Measurements from ENCODE around the gene EFHC2. TPM values are rescaled to one million over a fixed set of nuclear protein-coding genes. Genes with fewer than 3 reads are reported as not detected.

EFHC2 gene
- total RNA-seq, 4 donors from 2014 or later: 5.1 to 16.1 (median 8.9) TPM

DNA sequence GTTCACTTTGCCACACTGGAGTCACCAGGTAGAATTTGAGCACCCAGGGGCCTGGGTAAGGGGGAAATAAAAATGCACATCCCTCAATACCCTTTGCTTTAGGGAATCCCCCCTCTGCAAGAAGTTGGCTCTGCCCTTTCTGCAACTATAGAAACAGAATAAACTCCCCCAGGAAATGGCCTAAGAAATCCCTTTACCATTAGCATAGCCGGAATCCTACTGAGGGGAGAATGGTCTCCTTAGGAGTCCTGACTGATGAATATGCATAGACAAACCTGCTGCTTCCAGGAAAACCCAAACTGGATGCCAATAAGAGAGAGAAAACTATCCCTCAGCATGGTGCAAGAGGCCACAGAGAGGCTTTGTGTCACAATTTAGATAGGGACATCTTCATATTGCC lies 11.0 kb downstream of the EFHC2 start:
- TF ChIP-seq EP300 (IDR thresholded peaks at IDR 0.05): no peak
- no peak for TF ChIP-seq POLR2AphosphoS5 (IDR thresholded peaks at IDR 0.05)
- TF ChIP-seq POLR2A (IDR thresholded peaks at IDR 0.05): no peak
- TF ChIP-seq, protein P1, sequence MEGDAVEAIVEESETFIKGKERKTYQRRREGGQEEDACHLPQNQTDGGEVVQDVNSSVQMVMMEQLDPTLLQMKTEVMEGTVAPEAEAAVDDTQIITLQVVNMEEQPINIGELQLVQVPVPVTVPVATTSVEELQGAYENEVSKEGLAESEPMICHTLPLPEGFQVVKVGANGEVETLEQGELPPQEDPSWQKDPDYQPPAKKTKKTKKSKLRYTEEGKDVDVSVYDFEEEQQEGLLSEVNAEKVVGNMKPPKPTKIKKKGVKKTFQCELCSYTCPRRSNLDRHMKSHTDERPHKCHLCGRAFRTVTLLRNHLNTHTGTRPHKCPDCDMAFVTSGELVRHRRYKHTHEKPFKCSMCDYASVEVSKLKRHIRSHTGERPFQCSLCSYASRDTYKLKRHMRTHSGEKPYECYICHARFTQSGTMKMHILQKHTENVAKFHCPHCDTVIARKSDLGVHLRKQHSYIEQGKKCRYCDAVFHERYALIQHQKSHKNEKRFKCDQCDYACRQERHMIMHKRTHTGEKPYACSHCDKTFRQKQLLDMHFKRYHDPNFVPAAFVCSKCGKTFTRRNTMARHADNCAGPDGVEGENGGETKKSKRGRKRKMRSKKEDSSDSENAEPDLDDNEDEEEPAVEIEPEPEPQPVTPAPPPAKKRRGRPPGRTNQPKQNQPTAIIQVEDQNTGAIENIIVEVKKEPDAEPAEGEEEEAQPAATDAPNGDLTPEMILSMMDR (IDR thresholded peaks at IDR 0.05): no peak
- no peak for DNase-seq (ENCODE audit: low spot score in 2 of 2)
- WGBS: 0% methylated on average over 1 of the region's 1 CpG
- Histone ChIP-seq H3K4me3 (no peak overlapping the region), H3K36me3 (no peaks in the 10 kb centered on the region), H3K27ac (no peak overlapping the region), H3K9me3 (no peaks in the 10 kb centered on the region), H3K27me3 (no peaks in the 10 kb centered on the region), H3K4me1 (no peaks in the 10 kb centered on the region)

DNA sequence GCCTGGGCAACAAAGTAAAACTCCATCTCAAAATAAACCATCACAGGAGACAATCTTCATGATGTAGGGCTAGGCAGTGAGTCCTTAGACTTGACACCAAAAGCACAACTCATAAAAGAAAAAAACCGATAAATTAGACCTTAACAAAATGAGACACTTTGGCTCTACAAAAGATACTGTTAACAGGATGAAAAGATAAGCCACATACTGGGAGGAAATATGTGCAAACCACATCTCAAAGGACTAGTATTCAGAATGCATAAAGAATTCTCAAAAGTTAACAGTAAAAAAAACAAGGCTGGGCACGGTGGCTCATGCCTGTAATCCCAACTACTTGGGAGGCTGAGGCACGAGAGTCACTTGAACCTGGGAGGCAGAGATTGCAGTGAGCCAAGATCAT lies 13.2 kb downstream of the EFHC2 start:
- 58% methylated on average over 3 of the region's 3 CpGs for WGBS
- no peak for TF ChIP-seq EP300 (IDR thresholded peaks at IDR 0.05)
- no peak overlapping the region for H3K4me3 ChIP-seq

DNA sequence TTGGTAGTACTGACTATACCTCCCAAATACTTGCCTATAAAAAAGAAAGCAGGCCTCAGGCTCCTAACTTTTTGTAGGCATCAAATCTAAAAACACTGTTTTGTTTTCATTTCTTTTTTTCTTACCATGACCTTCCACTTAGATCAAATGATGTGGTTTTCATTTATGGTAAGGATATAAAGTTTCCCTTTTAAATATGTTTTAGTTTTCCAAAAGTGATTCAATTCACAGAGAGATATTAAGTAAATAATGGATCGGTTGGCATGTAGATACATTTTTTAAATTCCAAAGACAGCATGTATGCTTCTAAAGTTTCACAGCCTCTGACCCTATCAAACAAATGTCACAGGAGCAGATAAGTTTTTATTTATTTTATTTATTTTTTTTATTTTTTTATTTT lies 23.9 kb downstream of the EFHC2 start:
- Histone ChIP-seq H3K9me3 (no peaks in the 10 kb centered on the region), H3K27me3 (no peaks in the 10 kb centered on the region), H3K4me1 (no peaks in the 10 kb centered on the region), H3K27ac (no peak overlapping the region), H3K36me3 (no peaks in the 10 kb centered on the region), H3K4me3 (no peak overlapping the region)
- no peak for DNase-seq (ENCODE audit: low spot score in 2 of 2)
- WGBS: 97% methylated on average over 1 of the region's 1 CpG
- TF ChIP-seq POLR2AphosphoS5 (IDR thresholded peaks at IDR 0.05): no peak
- TF ChIP-seq POLR2A (IDR thresholded peaks at IDR 0.05): no peak
- TF ChIP-seq, protein P1 (IDR thresholded peaks at IDR 0.05): no peak
- TF ChIP-seq EP300 (IDR thresholded peaks at IDR 0.05): no peak

More for the DNA sequence above, 13.2 kb downstream of the EFHC2 start:
- Histone ChIP-seq H3K36me3 (no peaks in the 10 kb centered on the region), H3K27me3 (no peaks in the 10 kb centered on the region), H3K4me1 (no peaks in the 10 kb centered on the region), H3K9me3 (no peaks in the 10 kb centered on the region), H3K27ac (no peak overlapping the region)
- DNase-seq (ENCODE audit: low spot score in 2 of 2): no peak

DNA sequence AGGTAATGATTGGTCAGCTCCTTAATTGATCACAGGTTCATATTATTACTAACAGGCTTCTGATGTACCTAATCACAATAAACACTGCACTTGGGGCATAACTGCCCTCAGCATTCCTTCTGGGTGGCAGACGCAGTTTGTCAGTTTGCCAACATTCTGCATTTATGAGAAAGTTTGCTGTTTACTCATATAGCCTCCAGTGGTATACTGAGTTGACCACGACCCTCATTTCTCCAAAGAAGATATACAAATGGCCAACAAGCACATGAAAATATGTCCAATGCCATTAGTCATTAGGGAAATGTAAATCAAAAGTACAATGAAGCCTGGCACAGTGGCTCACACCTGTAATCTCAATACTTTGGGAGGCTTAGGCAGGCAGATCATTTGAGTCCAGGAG lies 26.3 kb downstream of the EFHC2 start:
- no peaks in the 10 kb centered on the region for H3K4me1 ChIP-seq
- H3K4me3 ChIP-seq: no peak overlapping the region
- 69% methylated on average over 2 of the region's 2 CpGs for WGBS
- no peak overlapping the region for H3K27ac ChIP-seq
- H3K36me3 ChIP-seq: no peaks in the 10 kb centered on the region
- DNase-seq (ENCODE audit: low spot score in 2 of 2): no peak
- H3K9me3 ChIP-seq: no peaks in the 10 kb centered on the region
- H3K27me3 ChIP-seq: no peaks in the 10 kb centered on the region
- no peak for TF ChIP-seq POLR2AphosphoS5 (IDR thresholded peaks at IDR 0.05)
- TF ChIP-seq POLR2A (IDR thresholded peaks at IDR 0.05): no peak
- TF ChIP-seq, protein P1 (IDR thresholded peaks at IDR 0.05): no peak
- TF ChIP-seq EP300 (IDR thresholded peaks at IDR 0.05): no peak

DNA sequence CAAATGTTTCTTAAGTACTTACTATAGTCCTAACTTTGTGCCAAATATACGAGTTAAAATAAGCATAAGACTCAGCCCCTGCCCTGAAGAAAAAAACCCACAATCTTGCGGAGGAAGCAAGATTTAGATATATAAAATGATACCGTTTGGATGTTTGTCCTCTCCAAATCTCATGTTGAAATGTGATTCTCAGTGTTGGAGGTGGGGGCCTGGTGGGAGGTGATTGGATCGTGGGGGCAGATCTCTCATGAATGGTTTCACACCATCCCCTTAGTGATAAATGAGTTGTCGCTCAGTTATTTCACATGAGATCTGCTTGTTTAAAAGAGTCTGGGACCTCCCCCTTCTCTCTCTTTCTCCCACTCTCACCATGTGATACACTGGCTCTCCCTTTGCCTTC lies 28.7 kb downstream of the EFHC2 start:
- WGBS: 73% methylated on average over 5 of the region's 5 CpGs
- no peaks in the 10 kb centered on the region for H3K4me1 ChIP-seq
- no peak for DNase-seq (ENCODE audit: low spot score in 2 of 2)
- H3K9me3 ChIP-seq: no peaks in the 10 kb centered on the region
- no peaks in the 10 kb centered on the region for H3K27me3 ChIP-seq
- TF ChIP-seq POLR2A (IDR thresholded peaks at IDR 0.05) (no peak), EP300 (IDR thresholded peaks at IDR 0.05) (no peak), POLR2AphosphoS5 (IDR thresholded peaks at IDR 0.05) (no peak)
- TF ChIP-seq, protein P1 (IDR thresholded peaks at IDR 0.05): no peak
- H3K36me3 ChIP-seq: no peaks in the 10 kb centered on the region
- H3K4me3 ChIP-seq: no peak overlapping the region
- no peak overlapping the region for H3K27ac ChIP-seq

DNA sequence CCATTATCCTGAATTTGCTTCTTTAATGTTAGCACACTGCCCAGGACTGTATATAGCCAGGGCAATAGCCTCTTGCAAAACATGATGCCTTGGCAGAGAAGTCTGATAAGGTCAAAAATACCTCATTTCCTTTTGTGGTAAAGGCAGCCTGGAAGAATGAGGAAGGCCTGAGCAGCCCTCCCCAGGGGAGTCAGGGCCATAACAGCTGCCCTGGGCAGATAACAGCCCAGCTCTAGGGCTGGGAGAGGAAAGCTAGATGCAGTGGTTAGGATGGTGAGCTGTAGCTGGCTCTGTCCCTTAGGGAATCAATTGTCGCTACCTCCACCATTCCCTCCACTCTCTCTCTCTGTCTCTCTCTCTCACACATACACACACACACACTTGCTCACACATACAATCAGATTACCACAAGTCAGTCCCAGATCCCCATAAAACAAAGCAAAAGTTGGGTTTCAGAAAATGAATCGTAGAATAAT lies 29.2 kb downstream of the EFHC2 start:
- TF ChIP-seq, protein P1 (IDR thresholded peaks at IDR 0.05): no peak
- TF ChIP-seq EP300 (IDR thresholded peaks at IDR 0.05): no peak
- TF ChIP-seq POLR2A (IDR thresholded peaks at IDR 0.05): no peak
- no peak for TF ChIP-seq POLR2AphosphoS5 (IDR thresholded peaks at IDR 0.05)
- no peaks in the 10 kb centered on the region for H3K36me3 ChIP-seq
- no peaks in the 10 kb centered on the region for H3K4me1 ChIP-seq
- 75% methylated on average over 2 of the region's 2 CpGs for WGBS
- H3K4me3 ChIP-seq: no peak overlapping the region
- no peaks in the 10 kb centered on the region for H3K9me3 ChIP-seq
- no peak for DNase-seq (ENCODE audit: low spot score in 2 of 2)
- H3K27me3 ChIP-seq: no peaks in the 10 kb centered on the region
- no peak overlapping the region for H3K27ac ChIP-seq

All from suprapubic skin (tissue), 4 donors.